Right atrium auricular region (tissue), 2 donors: ENCODE data around the gene CCNL1. TPM values are rescaled to one million over a fixed set of nuclear protein-coding genes. Genes with fewer than 3 reads are reported as not detected.

Experiments used
- DNase-seq: peaks from one replicate; pipeline ENCODE4 v3.0.0-alpha.2; 2019; ENCODE audit warnings: low spot score
- H3K27ac ChIP-seq, 2 donors: fragments of 200-600 bp; sonication (generic); 1 replicate in 1 of 2; 2 replicates in 1 of 2; pipeline ENCODE4 v1.5.1; 2016 to 2019
- H3K27me3 ChIP-seq, 2 donors: fragments of 200-600 bp; sonication (generic); one replicate each; pipeline versions ENCODE4 v1.5.1 to v1.6.0; 2017 to 2019
- H3K36me3 ChIP-seq: fragments of 200-600 bp; sonication (generic); one replicate; pipeline ENCODE4 v1.5.1; 2016
- H3K4me1 ChIP-seq, 2 donors: fragments of 200-600 bp; sonication (generic); one replicate each; pipeline versions ENCODE4 v1.5.1 to v1.6.0; 2017 to 2019
- H3K4me3 ChIP-seq, 2 donors: fragments of 200-600 bp; sonication (generic); 1 replicate in 1 of 2; 2 replicates in 1 of 2; pipeline ENCODE4 v1.5.1; 2017 to 2019; ENCODE audit warnings: mild to moderate bottlenecking in 1 of 2, moderate library complexity in 1 of 2
- H3K9me3 ChIP-seq, 2 donors: fragments of 200-600 bp; sonication (generic); one replicate each; pipeline ENCODE4 v1.5.1; 2019
- CTCF ChIP-seq, 2 donors: fragments of 200-600 bp; sonication (generic); IDR thresholded peaks; one replicate each; pipeline ENCODE4 v1.5.1; 2019; ENCODE audit warnings: antibody characterized with exemption in 2 of 2
- total RNA-seq, 2 donors: library from RNA; depleted of rRNA; stranded (reverse); fragments of >200 nt; gene quantifications; one replicate each; pipeline ENCODE4 v1.1.0, GENCODE V29; 2016

The CCNL1 gene
- total RNA-seq, 2 donors from 2014 or later = 43.8 to 44.3 TPM

GRCh38 chr3:157120071-157120892, 39.7 kb downstream of the CCNL1 start:
- no peak for TF ChIP-seq CTCF (IDR thresholded peaks at IDR 0.05)
- H3K36me3 ChIP-seq = no peaks in the 10 kb centered on the region
- no peaks in the 10 kb centered on the region for H3K27me3 ChIP-seq
- H3K4me1 ChIP-seq = peaks cover 0 to 18% of the 10 kb centered on the region in 2 donors
- H3K9me3 ChIP-seq = no peaks in the 10 kb centered on the region
- H3K4me3 ChIP-seq = no peak overlapping the region
- DNase-seq = no peak
- H3K27ac ChIP-seq = no peak overlapping the region

GRCh38 chr3:157119369-157119951, 40.5 kb downstream of the CCNL1 start:
- no peak overlapping the region for H3K4me3 ChIP-seq
- no peaks in the 10 kb centered on the region for H3K27me3 ChIP-seq
- no peaks in the 10 kb centered on the region for H3K36me3 ChIP-seq
- no peak for DNase-seq
- H3K27ac ChIP-seq = peak overlapping the region in 1 of 2 donors; percentile 3
- TF ChIP-seq CTCF (IDR thresholded peaks at IDR 0.05) = no peak
- H3K9me3 ChIP-seq = no peaks in the 10 kb centered on the region
- peaks cover 0 to 24% of the 10 kb centered on the region in 2 donors for H3K4me1 ChIP-seq

- Histone ChIP-seq H3K27me3 (no peaks in the 10 kb centered on the region), H3K27ac (peak overlapping the region in 1 of 2 donors; percentile 93), H3K9me3 (no peaks in the 10 kb centered on the region), H3K4me1 (peaks cover 0 to 24% of the 10 kb centered on the region in 2 donors), H3K4me3 (no peak overlapping the region), H3K36me3 (no peaks in the 10 kb centered on the region)
- DNase-seq = no peak
- TF ChIP-seq CTCF (IDR thresholded peaks at IDR 0.05) = no peak
These were observed 41.9 kb downstream of the CCNL1 start for GRCh38 chr3:157117875-157118654.

- no peak for TF ChIP-seq CTCF (IDR thresholded peaks at IDR 0.05)
- no peaks in the 10 kb centered on the region for H3K9me3 ChIP-seq
- no peaks in the 10 kb centered on the region for H3K36me3 ChIP-seq
- DNase-seq = no peak
- peak overlapping the region in 1 of 2 donors; percentile 93 for H3K27ac ChIP-seq
- peaks cover 0 to 27% of the 10 kb centered on the region in 2 donors for H3K4me1 ChIP-seq
- H3K27me3 ChIP-seq = no peaks in the 10 kb centered on the region
- H3K4me3 ChIP-seq = no peak overlapping the region
These were observed 42.7 kb downstream of the CCNL1 start for GRCh38 chr3:157117206-157117605.

GRCh38 chr3:157116017-157116416, 43.9 kb downstream of the CCNL1 start:
- Histone ChIP-seq H3K36me3 (no peaks in the 10 kb centered on the region), H3K27ac (peak overlapping the region; percentile 72 to 93), H3K9me3 (no peaks in the 10 kb centered on the region), H3K4me1 (peaks cover 0 to 21% of the 10 kb centered on the region in 2 donors), H3K27me3 (no peaks in the 10 kb centered on the region), H3K4me3 (no peak overlapping the region)
- TF ChIP-seq CTCF (IDR thresholded peaks at IDR 0.05) = no peak
- no peak for DNase-seq
